Activated CD8-positive, alpha-beta memory T cell treated with anti-CD3 and anti-CD28 coated beads for 24 hours (primary cell): ENCODE results near the gene GPC4.
"Not testable (repeated sequence)": the region's sequence is repeated elsewhere in the genome, so short reads cannot be mapped to it uniquely, and the experiment has no call there.

Experiments
- DNase-seq: peaks from one replicate; pipeline ENCODE4 v3.0.0-alpha.2; 2020

The GPC4 gene

GRCh38 chrX:133364865-133365264, 50.4 kb downstream of the GPC4 start:
- no peak for DNase-seq

- no peak for DNase-seq
Observed at GRCh38 chrX:133364196-133364595, 51.1 kb downstream of the GPC4 start.

GRCh38 chrX:133362538-133362937, 52.8 kb downstream of the GPC4 start:
- DNase-seq = no peak

GRCh38 chrX:133359466-133359865, 55.8 kb downstream of the GPC4 start:
- DNase-seq = no peak

- DNase-seq = no peak
Observed at GRCh38 chrX:133353233-133353632, 62.1 kb downstream of the GPC4 start.

- DNase-seq = no peak
Observed at GRCh38 chrX:133350751-133351150, 64.5 kb downstream of the GPC4 start.

GRCh38 chrX:133346026-133346425, 69.3 kb downstream of the GPC4 start:
- DNase-seq = no peak

- DNase-seq = no peak
Observed at GRCh38 chrX:133339566-133339965, 75.7 kb downstream of the GPC4 start.

GRCh38 chrX:133337250-133337649, 78.0 kb downstream of the GPC4 start:
- no peak for DNase-seq

GRCh38 chrX:133335027-133335426, 80.3 kb downstream of the GPC4 start:
- no peak for DNase-seq

GRCh38 chrX:133333154-133333750, 82.0 kb downstream of the GPC4 start:
- no peak for DNase-seq

GRCh38 chrX:133332737-133333136, 82.6 kb downstream of the GPC4 start:
- DNase-seq = no peak

- no peak for DNase-seq
Observed at GRCh38 chrX:133330956-133331355, 84.3 kb downstream of the GPC4 start.

GRCh38 chrX:133325422-133325821, 89.9 kb downstream of the GPC4 start:
- DNase-seq = no peak

GRCh38 chrX:133323431-133323830, 91.9 kb downstream of the GPC4 start:
- no peak for DNase-seq

- DNase-seq = not testable (repeated sequence)
Observed at GRCh38 chrX:133322269-133322668, 93.0 kb downstream of the GPC4 start.

- no peak for DNase-seq
Observed at GRCh38 chrX:133321451-133321850, 93.8 kb downstream of the GPC4 start.

GRCh38 chrX:133314281-133314680, 101.0 kb downstream of the GPC4 start:
- no peak for DNase-seq

GRCh38 chrX:133308499-133308897, 106.8 kb downstream of the GPC4 start:
- DNase-seq = no peak

- no peak for DNase-seq
Observed at GRCh38 chrX:133307637-133308498, 107.4 kb downstream of the GPC4 start.

- DNase-seq = no peak
Observed at GRCh38 chrX:133307094-133307493, 108.2 kb downstream of the GPC4 start.

- DNase-seq = no peak
Observed at GRCh38 chrX:133306316-133306715, 109.0 kb downstream of the GPC4 start.

GRCh38 chrX:133305348-133305747, 109.9 kb downstream of the GPC4 start:
- no peak for DNase-seq

GRCh38 chrX:133302775-133303445, 112.4 kb downstream of the GPC4 start:
- DNase-seq = no peak
